K562 (cell line): ENCODE results near the gene PFKP.

Experiments used
- CTCF ChIP-seq, 3 experiments: IDR thresholded peaks in 2 of 3; conservative IDR thresholded peaks in 1 of 3; 2 replicates each; pipeline ENCODE4 v1.5.1; 2011 to 2012; ENCODE audit warnings: low read length in 3 of 3, mild to moderate bottlenecking in 3 of 3, control low read depth in 2 of 3, improper control_type of control experiment in 1 of 3, inconsistent platforms in 1 of 3, low read depth in 1 of 3, mixed read lengths in 1 of 3, moderate library complexity in 1 of 3; ENCODE audit not compliant: insufficient read depth in 2 of 3
- FOXA3 ChIP-seq, 2 experiments: fragments of 450-650 bp in 1 of 2; sonication (generic) in 1 of 2; formaldehyde crosslinking; IDR thresholded peaks in 1 of 2; conservative IDR thresholded peaks in 1 of 2; 2 replicates each; pipeline versions ENCODE4 v1.4.0 to v1.8.0; 2020 to 2022; ENCODE audit warnings: mild to moderate bottlenecking in 2 of 2, missing genetic modification reagents in 1 of 2
- ZBTB7A ChIP-seq: IDR thresholded peaks from 2 replicates; pipeline ENCODE4 v1.6.1; 2011; ENCODE audit warnings: low read depth, mild to moderate bottlenecking, low read length, moderate library complexity, borderline replicate concordance; ENCODE audit not compliant: control insufficient read depth

- TF ChIP-seq FOXA3 (CRISPR knock-in tag; conservative IDR thresholded peaks at IDR 0.05 in 1 of 2, IDR thresholded peaks at IDR 0.05 in 1 of 2): no peak
- no peak for TF ChIP-seq CTCF (IDR thresholded peaks at IDR 0.05 in 2 of 3, conservative IDR thresholded peaks at IDR 0.05 in 1 of 3; ENCODE audit: insufficient read depth in 2 of 3, low read depth in 1 of 3, low read length in 3 of 3)
- no peak for TF ChIP-seq ZBTB7A
These were observed 28.8 kb downstream of the PFKP start for GRCh38 chr10:3096149-3096548.
